Limb (tissue), 2 donors: ENCODE measurements around the gene RNU1-3.

Source experiments
- DNase-seq, 2 donors: peaks; one replicate each; pipeline ENCODE4 v3.0.0-alpha.2; 2016; ENCODE audit errors: extremely low spot score in 2 of 2

Gene RNU1-3

GRCh38 chr1:16621300-16621658, 45.5 kb downstream of the RNU1-3 start:
- DNase-seq: no peak

- DNase-seq: peak; percentile 67 to 77
Measured at GRCh38 chr1:16619803-16620501, 46.8 kb downstream of the RNU1-3 start.

GRCh38 chr1:16618719-16619118, 48.0 kb downstream of the RNU1-3 start:
- peak in 1 of 2 donors; percentile 66 for DNase-seq

DNA sequence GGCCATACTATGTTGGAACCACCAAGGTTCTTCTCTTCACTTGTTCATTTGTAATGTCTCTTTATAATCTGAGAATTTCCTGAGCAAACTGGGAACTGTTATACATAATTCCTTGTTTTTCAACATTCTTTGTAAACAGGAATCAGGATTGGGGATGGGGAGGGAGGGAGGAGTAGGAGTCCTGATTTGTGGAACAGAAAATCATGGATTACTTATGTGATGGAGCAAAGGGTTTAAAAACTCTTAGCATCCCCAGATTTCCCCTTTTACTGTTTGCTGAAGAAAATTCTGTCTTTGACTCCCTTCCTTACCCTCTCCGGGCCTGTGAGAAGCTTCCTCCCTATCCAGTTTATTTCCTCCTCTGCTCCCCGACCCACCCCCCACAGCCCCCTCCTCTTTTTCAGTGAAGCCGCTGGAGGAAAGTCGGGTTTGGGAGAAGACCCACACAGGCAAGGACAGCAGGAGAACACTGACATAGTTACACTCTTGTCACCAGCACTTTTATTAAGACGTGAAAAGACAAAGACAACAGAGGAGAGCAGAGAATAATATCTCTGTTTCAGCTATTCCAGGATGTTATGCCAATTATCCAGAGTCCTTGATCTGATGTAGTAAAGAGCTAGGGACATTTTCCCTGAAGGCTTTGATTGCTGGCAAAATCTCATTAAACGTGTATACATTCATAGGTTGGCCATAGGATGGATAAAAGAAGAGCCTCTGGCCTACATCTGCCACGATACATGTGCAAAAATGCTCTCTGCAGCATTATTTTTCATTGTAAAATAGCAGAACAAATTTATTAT, 48.8 kb downstream of the RNU1-3 start:
- DNase-seq: no peak

- DNase-seq: no peak
Measured at GRCh38 chr1:16617114-16617631, 49.6 kb downstream of the RNU1-3 start.
